PC-3 (cell line): Measurements from ENCODE around the gene UBE2QL1. TPM values are rescaled to one million over a fixed set of nuclear protein-coding genes. Genes with fewer than 3 reads are reported as not detected.

Experiments
- ATAC-seq: fragments of 200-7000 bp; cut with Tn5 transposase; 2 replicates; pipeline ENCODE4 v1.9.1; 2020; ENCODE audit warnings: mild to moderate bottlenecking, moderate library complexity
- BruUV-seq: library from RNA; stranded (reverse); fragments of 400-500 nt; replicated peaks from 2 replicates; lab custom pipeline; 2021; lab: Mats Ljungman, UMichigan
- CTCF ChIA-PET: fragments of 300-600 bp; sonication (Branson Sonifier 250); formaldehyde crosslinking; loops from one replicate; lab custom pipeline; 2022; ENCODE audit warnings: antibody characterized with exemption; lab: Charles Lee
- POLR2A ChIA-PET: fragments of 300-600 bp; sonication (Branson Sonifier 250); formaldehyde crosslinking; loops from one replicate; lab custom pipeline; 2022; ENCODE audit warnings: antibody characterized with exemption; ENCODE audit not compliant: unreplicated experiment; lab: Charles Lee
- DNase-seq: peaks from one replicate; pipeline ENCODE4 v3.0.0-alpha.2; 2015
- H2AFZ ChIP-seq: fragments of 300-600 bp; sonication (generic); 2 replicates; pipeline ENCODE4 v1.6.0; 2016; ENCODE audit warnings: antibody characterized with exemption, low read length
- H3F3A ChIP-seq: fragments of 300-600 bp; sonication (generic); one replicate; pipeline ENCODE4 v1.6.0; 2017; ENCODE audit warnings: antibody characterized with exemption, low read length, control low read depth, mild to moderate bottlenecking; ENCODE audit not compliant: unreplicated experiment
- H3K27ac ChIP-seq: fragments of 300-600 bp; sonication (generic); 2 replicates; pipeline ENCODE4 v1.5.1; 2016; ENCODE audit warnings: mild to moderate bottlenecking, low read length
- H3K27me3 ChIP-seq: fragments of 300-600 bp; sonication (generic); 2 replicates; pipeline ENCODE4 v1.6.1; 2016; ENCODE audit warnings: low read length, mixed read lengths
- H3K36me3 ChIP-seq: fragments of 300-600 bp; sonication (generic); 2 replicates; pipeline ENCODE4 v1.6.1; 2016; ENCODE audit warnings: low read depth, mixed run types, low read length, mixed read lengths
- H3K4me1 ChIP-seq: fragments of 300-600 bp; sonication (generic); 2 replicates; pipeline ENCODE4 v1.5.1; 2016; ENCODE audit warnings: low read length; ENCODE audit not compliant: insufficient read depth
- H3K4me2 ChIP-seq: fragments of 300-600 bp; sonication (generic); 2 replicates; pipeline ENCODE4 v1.6.0; 2016; ENCODE audit warnings: low read length
- H3K4me3 ChIP-seq: fragments of 300-600 bp; sonication (generic); 2 replicates; pipeline ENCODE4 v1.5.1; 2016; ENCODE audit warnings: mild to moderate bottlenecking, low read length, mixed read lengths
- H3K79me2 ChIP-seq: fragments of 300-600 bp; sonication (generic); 2 replicates; pipeline ENCODE4 v1.6.1; 2017; ENCODE audit warnings: low read length, mixed read lengths
- H3K9ac ChIP-seq: fragments of 300-600 bp; sonication (generic); 2 replicates; pipeline ENCODE4 v1.6.0; 2016; ENCODE audit warnings: mild to moderate bottlenecking, low read length
- H3K9me2 ChIP-seq: fragments of 300-600 bp; sonication (generic); replicated peaks from 2 replicates; pipeline ENCODE4 v1.6.1; 2016; ENCODE audit warnings: mixed run types, low read length, mixed read lengths
- H3K9me3 ChIP-seq: fragments of 300-600 bp; sonication (generic); 2 replicates; pipeline ENCODE4 v1.6.1; 2016; ENCODE audit warnings: low read length, mixed read lengths
- H4K20me1 ChIP-seq: fragments of 300-600 bp; sonication (generic); 2 replicates; pipeline ENCODE4 v1.6.1; 2016; ENCODE audit warnings: low read length, mixed read lengths
- CTCF ChIP-seq: fragments of 300-600 bp; sonication (generic); conservative IDR thresholded peaks from 2 replicates; pipeline ENCODE4 v1.5.1; 2017; ENCODE audit warnings: antibody characterized with exemption, low read depth, mild to moderate bottlenecking, low read length
- EZH2 ChIP-seq: fragments of 300-600 bp; sonication (generic); IDR thresholded peaks from one replicate; pipeline ENCODE4 v1.6.1; 2017; ENCODE audit warnings: antibody characterized with exemption, mild to moderate bottlenecking, low read length; ENCODE audit not compliant: unreplicated experiment
- EZH2phosphoT487 ChIP-seq: fragments of 300-600 bp; sonication (generic); IDR thresholded peaks from 2 replicates; pipeline ENCODE4 v1.6.1; 2018; ENCODE audit warnings: mild to moderate bottlenecking, antibody characterized with exemption, low read length, borderline replicate concordance
- intact Hi-C: fragments of 100-400 bp; cut with micrococcal nuclease; formaldehyde crosslinking; loops from 2 replicates; pipeline ENCODE4 v1.9.0; 2023
- total RNA-seq: library from RNA; depleted of rRNA; stranded (reverse); fragments of >200 nt; gene quantifications from 2 replicates; pipeline ENCODE4 v1.2.3, GENCODE V29; 2014

The UBE2QL1 gene
- total RNA-seq, 1 experiment from 2014 or later: 8.8 TPM

- intact Hi-C loops: no loop called here
- Histone ChIP-seq H3K27ac (no peak overlapping the region), H3K27me3 (no peaks in the 10 kb centered on the region), H3K9ac (no peak overlapping the region), H3K79me2 (no peaks in the 10 kb centered on the region), H3K4me2 (no peak overlapping the region), H3K9me2 (no peaks in the 10 kb centered on the region), H3K4me3 (no peak overlapping the region), H3K36me3 (no peaks in the 10 kb centered on the region), H4K20me1 (no peaks in the 10 kb centered on the region), H3F3A (peaks cover 4% of the 10 kb centered on the region), H3K9me3 (no peaks in the 10 kb centered on the region), H3K4me1 (peaks cover 40% of the 10 kb centered on the region), H2AFZ (no peak overlapping the region)
- no peak for DNase-seq
- no peak for ATAC-seq
- ChIA-PET CTCF (no interaction called here), POLR2A (no interaction called here)
- TF ChIP-seq EZH2phosphoT487 (no peak), EZH2 (no peak), CTCF (no peak)
- BruUV-seq: no TSS peak
These were observed 44.5 kb upstream of the UBE2QL1 start for GRCh38 chr5:6404129-6404528.

- Histone ChIP-seq H3K9ac (no peak overlapping the region), H3K4me1 (peaks cover 28% of the 10 kb centered on the region), H3K9me2 (no peaks in the 10 kb centered on the region), H4K20me1 (no peaks in the 10 kb centered on the region), H3K27me3 (no peaks in the 10 kb centered on the region), H3K4me3 (no peak overlapping the region), H3K9me3 (no peaks in the 10 kb centered on the region), H2AFZ (no peak overlapping the region), H3F3A (no peaks in the 10 kb centered on the region), H3K27ac (no peak overlapping the region), H3K79me2 (no peaks in the 10 kb centered on the region), H3K36me3 (no peaks in the 10 kb centered on the region), H3K4me2 (no peak overlapping the region)
- intact Hi-C loops: no loop called here
- TF ChIP-seq EZH2phosphoT487 (no peak), CTCF (no peak), EZH2 (no peak)
- no peak for ATAC-seq
- no TSS peak for BruUV-seq
- ChIA-PET POLR2A (no interaction called here), CTCF (no interaction called here)
- no peak for DNase-seq
These were observed 43.1 kb upstream of the UBE2QL1 start for GRCh38 chr5:6405591-6405990.

- H3K4me1 ChIP-seq: peaks cover 16% of the 10 kb centered on the region
- ChIA-PET POLR2A (no interaction called here), CTCF (no interaction called here)
- H3K9me2 ChIP-seq: no peaks in the 10 kb centered on the region
- H3K36me3 ChIP-seq: no peaks in the 10 kb centered on the region
- no peaks in the 10 kb centered on the region for H4K20me1 ChIP-seq
- ATAC-seq (no peak), DNase-seq (no peak)
- no TSS peak for BruUV-seq
- H3K4me2 ChIP-seq: no peak overlapping the region
- no peak overlapping the region for H3K27ac ChIP-seq
- intact Hi-C loops: no loop called here
- TF ChIP-seq CTCF (no peak), EZH2 (no peak), EZH2phosphoT487 (no peak)
- H2AFZ ChIP-seq: 0 out of 2 replicates have a peak overlapping the region, but pooled peaks have one; percentile 2
- H3F3A ChIP-seq: no peaks in the 10 kb centered on the region
- H3K9ac ChIP-seq: no peak overlapping the region
- no peak overlapping the region for H3K4me3 ChIP-seq
- H3K27me3 ChIP-seq: no peaks in the 10 kb centered on the region
- no peaks in the 10 kb centered on the region for H3K79me2 ChIP-seq
- H3K9me3 ChIP-seq: no peaks in the 10 kb centered on the region
These were observed 41.0 kb upstream of the UBE2QL1 start for GRCh38 chr5:6407558-6408259.
